ENCODE data around the gene TOP1.

TOP1 gene

GRCh38 chr20:41100001-41100480, 71.4 kb downstream of the TOP1 start (continued):
- TF ChIP-seq ZBTB44 (tag by site-specific recombination; IDR thresholded peaks at IDR 0.05) (no peak), ZNF341 (tag by site-specific recombination; IDR thresholded peaks at IDR 0.05; ENCODE audit: low read depth) (no peak), GLIS1 (tag by site-specific recombination; IDR thresholded peaks at IDR 0.05) (no peak)
- TF ChIP-seq, protein P1, sequence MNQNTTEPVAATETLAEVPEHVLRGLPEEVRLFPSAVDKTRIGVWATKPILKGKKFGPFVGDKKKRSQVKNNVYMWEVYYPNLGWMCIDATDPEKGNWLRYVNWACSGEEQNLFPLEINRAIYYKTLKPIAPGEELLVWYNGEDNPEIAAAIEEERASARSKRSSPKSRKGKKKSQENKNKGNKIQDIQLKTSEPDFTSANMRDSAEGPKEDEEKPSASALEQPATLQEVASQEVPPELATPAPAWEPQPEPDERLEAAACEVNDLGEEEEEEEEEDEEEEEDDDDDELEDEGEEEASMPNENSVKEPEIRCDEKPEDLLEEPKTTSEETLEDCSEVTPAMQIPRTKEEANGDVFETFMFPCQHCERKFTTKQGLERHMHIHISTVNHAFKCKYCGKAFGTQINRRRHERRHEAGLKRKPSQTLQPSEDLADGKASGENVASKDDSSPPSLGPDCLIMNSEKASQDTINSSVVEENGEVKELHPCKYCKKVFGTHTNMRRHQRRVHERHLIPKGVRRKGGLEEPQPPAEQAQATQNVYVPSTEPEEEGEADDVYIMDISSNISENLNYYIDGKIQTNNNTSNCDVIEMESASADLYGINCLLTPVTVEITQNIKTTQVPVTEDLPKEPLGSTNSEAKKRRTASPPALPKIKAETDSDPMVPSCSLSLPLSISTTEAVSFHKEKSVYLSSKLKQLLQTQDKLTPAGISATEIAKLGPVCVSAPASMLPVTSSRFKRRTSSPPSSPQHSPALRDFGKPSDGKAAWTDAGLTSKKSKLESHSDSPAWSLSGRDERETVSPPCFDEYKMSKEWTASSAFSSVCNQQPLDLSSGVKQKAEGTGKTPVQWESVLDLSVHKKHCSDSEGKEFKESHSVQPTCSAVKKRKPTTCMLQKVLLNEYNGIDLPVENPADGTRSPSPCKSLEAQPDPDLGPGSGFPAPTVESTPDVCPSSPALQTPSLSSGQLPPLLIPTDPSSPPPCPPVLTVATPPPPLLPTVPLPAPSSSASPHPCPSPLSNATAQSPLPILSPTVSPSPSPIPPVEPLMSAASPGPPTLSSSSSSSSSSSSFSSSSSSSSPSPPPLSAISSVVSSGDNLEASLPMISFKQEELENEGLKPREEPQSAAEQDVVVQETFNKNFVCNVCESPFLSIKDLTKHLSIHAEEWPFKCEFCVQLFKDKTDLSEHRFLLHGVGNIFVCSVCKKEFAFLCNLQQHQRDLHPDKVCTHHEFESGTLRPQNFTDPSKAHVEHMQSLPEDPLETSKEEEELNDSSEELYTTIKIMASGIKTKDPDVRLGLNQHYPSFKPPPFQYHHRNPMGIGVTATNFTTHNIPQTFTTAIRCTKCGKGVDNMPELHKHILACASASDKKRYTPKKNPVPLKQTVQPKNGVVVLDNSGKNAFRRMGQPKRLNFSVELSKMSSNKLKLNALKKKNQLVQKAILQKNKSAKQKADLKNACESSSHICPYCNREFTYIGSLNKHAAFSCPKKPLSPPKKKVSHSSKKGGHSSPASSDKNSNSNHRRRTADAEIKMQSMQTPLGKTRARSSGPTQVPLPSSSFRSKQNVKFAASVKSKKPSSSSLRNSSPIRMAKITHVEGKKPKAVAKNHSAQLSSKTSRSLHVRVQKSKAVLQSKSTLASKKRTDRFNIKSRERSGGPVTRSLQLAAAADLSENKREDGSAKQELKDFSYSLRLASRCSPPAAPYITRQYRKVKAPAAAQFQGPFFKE (tag by site-specific recombination; IDR thresholded peaks at IDR 0.05; ENCODE audit: borderline replicate concordance): no peak

DNA sequence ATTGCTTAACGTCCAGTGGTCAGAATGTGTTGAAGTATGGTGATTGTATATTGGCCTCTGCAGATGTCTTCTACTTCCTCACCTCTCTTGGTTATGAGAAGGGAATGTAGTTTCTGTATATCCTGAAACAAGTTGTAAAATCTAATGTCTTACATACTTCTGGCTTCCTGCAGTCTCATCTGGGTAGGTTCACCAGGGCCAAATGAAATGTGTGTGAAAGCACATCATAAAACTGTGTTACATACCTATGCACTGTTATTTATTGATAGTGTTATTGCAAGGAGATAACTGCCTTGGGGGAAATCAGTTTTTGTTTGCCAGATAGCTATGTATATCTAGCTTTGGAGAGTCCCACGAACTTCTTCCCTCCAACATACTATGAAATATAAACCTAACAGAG, 73.0 kb downstream of the TOP1 start:
- POLR2A ChIA-PET: no interaction called here
- no peak overlapping the region for H3K27ac ChIP-seq (ENCODE audit: extremely low read depth, low read depth, low read length)
- no peaks in the 10 kb centered on the region for H3K9me3 ChIP-seq (ENCODE audit: control insufficient read depth, insufficient read depth, low read depth, low read length)
- H3K4me1 ChIP-seq (ENCODE audit: control insufficient read depth, insufficient read depth, low read length): no peaks in the 10 kb centered on the region
- TF ChIP-seq ZBTB48 (tag by site-specific recombination; IDR thresholded peaks at IDR 0.05): no peak
- TF ChIP-seq KLF10 (tag by site-specific recombination; IDR thresholded peaks at IDR 0.05): no peak
- TF ChIP-seq ZNF560 (tag by site-specific recombination; IDR thresholded peaks at IDR 0.05; ENCODE audit: borderline replicate concordance): no peak
- no peak for TF ChIP-seq KLF7 (tag by site-specific recombination; IDR thresholded peaks at IDR 0.05; ENCODE audit: borderline replicate concordance)
- no peak for TF ChIP-seq ZSCAN16 (tag by site-specific recombination; IDR thresholded peaks at IDR 0.05)
- TF ChIP-seq ZNF133 (tag by site-specific recombination; IDR thresholded peaks at IDR 0.05): no peak
- no peak for TF ChIP-seq ZNF114 (tag by site-specific recombination; IDR thresholded peaks at IDR 0.05)
- TF ChIP-seq ZNF521 (tag by site-specific recombination; IDR thresholded peaks at IDR 0.05): no peak
- TF ChIP-seq ZNF155 (tag by site-specific recombination; IDR thresholded peaks at IDR 0.05): no peak
- no peak for TF ChIP-seq AEBP2 (tag by site-specific recombination; IDR thresholded peaks at IDR 0.05; ENCODE audit: borderline replicate concordance)
- no peak for TF ChIP-seq ZNF518A (tag by site-specific recombination; conservative IDR thresholded peaks at IDR 0.05; ENCODE audit: low read depth)
- no peak overlapping the region for H3K4me3 ChIP-seq (ENCODE audit: low read depth, low read length)
- CTCF ChIA-PET: interaction anchor here (12.4 kb wide), 1 partner anchor 135 kb away, joined by 117 read pairs; no protein-coding TSS in a partner anchor
- peaks cover 42 to 85% of the 10 kb centered on the region in 2 experiments for H3K36me3 ChIP-seq (ENCODE audit: control insufficient read depth in 2 of 2, insufficient read depth in 1 of 2, low read length in 2 of 2)

Data from HEK293 (cell line).